Activated naive CD4-positive, alpha-beta T cell treated with anti-CD3 and anti-CD28 coated beads, Interleukin-2, amount 50 U/mL, for 24 hours (primary cell): Measurements from ENCODE around the gene KIF1B.

ENCODE experiments used
- H3K27ac Mint-ChIP-seq: one replicate; pipeline ENCODE4 v1.8.0; 2021; ENCODE audit warnings: mild to moderate bottlenecking, mixed read lengths
- H3K27me3 Mint-ChIP-seq: one replicate; pipeline ENCODE4 v1.8.0; 2021; ENCODE audit warnings: mixed read lengths
- H3K36me3 Mint-ChIP-seq: one replicate; pipeline ENCODE4 v1.8.0; 2021; ENCODE audit warnings: mixed read lengths
- H3K4me1 Mint-ChIP-seq: one replicate; pipeline ENCODE4 v1.8.0; 2021; ENCODE audit warnings: mixed read lengths
- H3K4me3 Mint-ChIP-seq: one replicate; pipeline ENCODE4 v1.8.0; 2021; ENCODE audit warnings: mild to moderate bottlenecking, mixed read lengths
- H3K9me3 Mint-ChIP-seq: one replicate; pipeline ENCODE4 v1.8.0; 2021; ENCODE audit warnings: mixed read lengths

KIF1B gene

GRCh38 chr1:10209905-10210810 lies at the start of gene KIF1B:
Gene KIF1B, plus strand, starts transcription at chr1:10210570. Its CDS starts 21,759 bp downstream, at chr1:10232329.
- H3K4me3 Mint-ChIP-seq, result peak within 1 kb of the TSS; percentile 92
- H3K4me1 Mint-ChIP-seq, result peaks cover 27% of the 10 kb centered on the region
- peak within 1 kb of the TSS; percentile 86 for H3K27ac Mint-ChIP-seq
- H3K27me3 Mint-ChIP-seq, result no peaks in the 10 kb centered on the region
- no peaks in the 10 kb centered on the region for H3K36me3 Mint-ChIP-seq
- H3K9me3 Mint-ChIP-seq, result no peaks in the 10 kb centered on the region

GRCh38 chr1:10160907-10161490 lies 49.4 kb upstream of the KIF1B start:
- no peaks in the 10 kb centered on the region for H3K4me1 Mint-ChIP-seq
- no peaks in the 10 kb centered on the region for H3K9me3 Mint-ChIP-seq
- no peaks in the 10 kb centered on the region for H3K27me3 Mint-ChIP-seq
- H3K36me3 Mint-ChIP-seq, result peaks cover 13% of the 10 kb centered on the region
- no peak overlapping the region for H3K4me3 Mint-ChIP-seq
- peak overlapping the region; percentile 53 for H3K27ac Mint-ChIP-seq

- H3K9me3 Mint-ChIP-seq, result no peaks in the 10 kb centered on the region
- no peaks in the 10 kb centered on the region for H3K4me1 Mint-ChIP-seq
- H3K27me3 Mint-ChIP-seq, result no peaks in the 10 kb centered on the region
- no peak overlapping the region for H3K4me3 Mint-ChIP-seq
- H3K27ac Mint-ChIP-seq, result no peak overlapping the region
- peaks cover 15% of the 10 kb centered on the region for H3K36me3 Mint-ChIP-seq
Measured at GRCh38 chr1:10161541-10162290, 48.7 kb upstream of the KIF1B start.

- no peak overlapping the region for H3K4me3 Mint-ChIP-seq
- peak overlapping the region; percentile 30 for H3K27ac Mint-ChIP-seq
- H3K36me3 Mint-ChIP-seq, result peaks cover 32% of the 10 kb centered on the region
- peaks cover 19% of the 10 kb centered on the region for H3K4me1 Mint-ChIP-seq
- no peaks in the 10 kb centered on the region for H3K27me3 Mint-ChIP-seq
- H3K9me3 Mint-ChIP-seq, result no peaks in the 10 kb centered on the region
Measured at GRCh38 chr1:10168912-10169514, 41.4 kb upstream of the KIF1B start.

- peak overlapping the region; percentile 73 for H3K4me3 Mint-ChIP-seq
- no peaks in the 10 kb centered on the region for H3K27me3 Mint-ChIP-seq
- H3K36me3 Mint-ChIP-seq, result peaks cover 35% of the 10 kb centered on the region
- H3K27ac Mint-ChIP-seq, result peak overlapping the region; percentile 94
- H3K4me1 Mint-ChIP-seq, result peaks cover 19% of the 10 kb centered on the region
- H3K9me3 Mint-ChIP-seq, result no peaks in the 10 kb centered on the region
Measured at GRCh38 chr1:10170239-10170574, 40.2 kb upstream of the KIF1B start.

- H3K4me3 Mint-ChIP-seq, result no peak overlapping the region
- no peaks in the 10 kb centered on the region for H3K27me3 Mint-ChIP-seq
- H3K9me3 Mint-ChIP-seq, result peaks cover 6% of the 10 kb centered on the region
- H3K27ac Mint-ChIP-seq, result peak overlapping the region; percentile 94
- H3K4me1 Mint-ChIP-seq, result peaks cover 19% of the 10 kb centered on the region
- peaks cover 35% of the 10 kb centered on the region for H3K36me3 Mint-ChIP-seq
Measured at GRCh38 chr1:10171105-10171767, 39.1 kb upstream of the KIF1B start.

- peaks cover 19% of the 10 kb centered on the region for H3K4me1 Mint-ChIP-seq
- H3K27ac Mint-ChIP-seq, result peak overlapping the region; percentile 38
- peaks cover 38% of the 10 kb centered on the region for H3K36me3 Mint-ChIP-seq
- peaks cover 6% of the 10 kb centered on the region for H3K9me3 Mint-ChIP-seq
- peak overlapping the region; percentile 1 for H3K4me3 Mint-ChIP-seq
- H3K27me3 Mint-ChIP-seq, result no peaks in the 10 kb centered on the region
Measured at GRCh38 chr1:10171995-10172669, 38.2 kb upstream of the KIF1B start.

GRCh38 chr1:10173582-10173981 lies 36.8 kb upstream of the KIF1B start:
- Mint-ChIP-seq H3K27me3 (no peaks in the 10 kb centered on the region), H3K27ac (no peak overlapping the region), H3K36me3 (peaks cover 34% of the 10 kb centered on the region), H3K4me3 (no peak overlapping the region), H3K9me3 (peaks cover 6% of the 10 kb centered on the region), H3K4me1 (peaks cover 19% of the 10 kb centered on the region)

GRCh38 chr1:10177876-10178275 lies 32.5 kb upstream of the KIF1B start:
- Mint-ChIP-seq H3K36me3 (peaks cover 20% of the 10 kb centered on the region), H3K27ac (no peak overlapping the region), H3K4me3 (no peak overlapping the region), H3K4me1 (no peaks in the 10 kb centered on the region), H3K27me3 (no peaks in the 10 kb centered on the region), H3K9me3 (peaks cover 6% of the 10 kb centered on the region)

- Mint-ChIP-seq H3K36me3 (peaks cover 21% of the 10 kb centered on the region), H3K27me3 (no peaks in the 10 kb centered on the region), H3K9me3 (peaks cover 6% of the 10 kb centered on the region), H3K4me3 (no peak overlapping the region), H3K4me1 (no peaks in the 10 kb centered on the region), H3K27ac (no peak overlapping the region)
Measured at GRCh38 chr1:10178597-10179405, 31.6 kb upstream of the KIF1B start.

- peaks cover 19% of the 10 kb centered on the region for H3K36me3 Mint-ChIP-seq
- H3K9me3 Mint-ChIP-seq, result peaks cover 6% of the 10 kb centered on the region
- H3K27ac Mint-ChIP-seq, result no peak overlapping the region
- H3K4me1 Mint-ChIP-seq, result no peaks in the 10 kb centered on the region
- H3K27me3 Mint-ChIP-seq, result no peaks in the 10 kb centered on the region
- H3K4me3 Mint-ChIP-seq, result no peak overlapping the region
Measured at GRCh38 chr1:10179406-10180091, 30.8 kb upstream of the KIF1B start.

- Mint-ChIP-seq H3K4me1 (no peaks in the 10 kb centered on the region), H3K9me3 (no peaks in the 10 kb centered on the region), H3K36me3 (peaks cover 8% of the 10 kb centered on the region), H3K4me3 (no peak overlapping the region), H3K27me3 (no peaks in the 10 kb centered on the region), H3K27ac (no peak overlapping the region)
Measured at GRCh38 chr1:10181154-10181553, 29.2 kb upstream of the KIF1B start.

- Mint-ChIP-seq H3K27ac (no peak overlapping the region), H3K9me3 (no peaks in the 10 kb centered on the region), H3K36me3 (peaks cover 2% of the 10 kb centered on the region), H3K4me1 (no peaks in the 10 kb centered on the region), H3K27me3 (no peaks in the 10 kb centered on the region), H3K4me3 (no peak overlapping the region)
Measured at GRCh38 chr1:10185759-10186158, 24.6 kb upstream of the KIF1B start.
